Lung microvascular endothelial cell (primary cell): ENCODE data around the gene OR4F6. TPM values are rescaled to one million over a fixed set of nuclear protein-coding genes. Genes with fewer than 3 reads are reported as not detected.
A peak's percentile ranks its signal among the peaks of the same experiment; 100 is the strongest.
"Not testable (repeated sequence)": the region's sequence is repeated elsewhere in the genome, so short reads cannot be mapped to it uniquely, and the experiment has no call there.

Experiments used
- DNase-seq, 2 donors: peaks; one replicate each; pipeline versions ENCODE4 v3.0.0 to v3.0.0-alpha.2; 2010; ENCODE audit warnings: low read depth in 2 of 2
- total RNA-seq: library from RNA; depleted of rRNA; stranded (reverse); fragments of >200 nt; gene quantifications from 2 replicates; pipeline ENCODE4 v1.2.1, GENCODE V29; 2014

Gene OR4F6
- total RNA-seq = not detected in 2 replicates

GRCh38 chr15:101803209-101803608, at the start of gene OR4F6:
TSS of gene OR4F6 (plus strand) at chr15:101803509. CDS start at chr15:101805720, 2,211 bp downstream.
- no peak for DNase-seq

- not testable (repeated sequence) for DNase-seq
Measured at GRCh38 chr15:101764669-101765339, 38.5 kb upstream of the OR4F6 start.

- DNase-seq = not testable (repeated sequence)
Measured at GRCh38 chr15:101765340-101765671, 38.0 kb upstream of the OR4F6 start.

- no peak for DNase-seq
Measured at GRCh38 chr15:101765772-101766456, 37.4 kb upstream of the OR4F6 start.

- DNase-seq = not testable (repeated sequence)
Measured at GRCh38 chr15:101767083-101767640, 36.1 kb upstream of the OR4F6 start.

GRCh38 chr15:101772921-101773320, 30.4 kb upstream of the OR4F6 start:
- DNase-seq = no peak

GRCh38 chr15:101773496-101774100, 29.7 kb upstream of the OR4F6 start:
- peak in 1 of 2 donors; percentile 4 for DNase-seq

- no peak for DNase-seq
Measured at GRCh38 chr15:101775136-101775535, 28.2 kb upstream of the OR4F6 start.

- not testable (repeated sequence) for DNase-seq
Measured at GRCh38 chr15:101778576-101778975, 24.7 kb upstream of the OR4F6 start.

GRCh38 chr15:101780225-101780624, 23.1 kb upstream of the OR4F6 start:
- peak; percentile 4 to 18 for DNase-seq

GRCh38 chr15:101781928-101782327, 21.4 kb upstream of the OR4F6 start:
- DNase-seq = no peak

- DNase-seq = no peak
Measured at GRCh38 chr15:101784644-101785043, 18.7 kb upstream of the OR4F6 start.

GRCh38 chr15:101786422-101786821, 16.9 kb upstream of the OR4F6 start:
- not testable (repeated sequence) for DNase-seq

GRCh38 chr15:101788001-101788400, 15.3 kb upstream of the OR4F6 start:
- DNase-seq = not testable (repeated sequence)

- not testable (repeated sequence) for DNase-seq
Measured at GRCh38 chr15:101788503-101789269, 14.6 kb upstream of the OR4F6 start.

GRCh38 chr15:101790748-101791147, 12.6 kb upstream of the OR4F6 start:
- DNase-seq = not testable (repeated sequence)

- DNase-seq = not testable (repeated sequence)
Measured at GRCh38 chr15:101793981-101794380, 9.3 kb upstream of the OR4F6 start.

GRCh38 chr15:101795455-101795854, 7.9 kb upstream of the OR4F6 start:
- peak in 1 of 2 donors; percentile 80 for DNase-seq

GRCh38 chr15:101799665-101800064, 3.6 kb upstream of the OR4F6 start:
- no peak for DNase-seq

- no peak for DNase-seq
Measured at GRCh38 chr15:101801048-101801447, 2.3 kb upstream of the OR4F6 start.

- peak in 1 of 2 donors; percentile 1 for DNase-seq
Measured at GRCh38 chr15:101803676-101804075, 367 bp downstream of the OR4F6 start.

- no peak for DNase-seq
Measured at GRCh38 chr15:101804375-101804774, 1.1 kb downstream of the OR4F6 start.
